Glutamatergic neuron (in vitro differentiated cells): ENCODE results near the gene ASTN2. TPM values are rescaled to one million over a fixed set of nuclear protein-coding genes. Genes with fewer than 3 reads are reported as not detected.

ENCODE experiments used
- DNase-seq: peaks from one replicate; pipeline ENCODE4 v3.0.0; 2022
- H3K27ac Mint-ChIP-seq: one replicate; pipeline ENCODE4 v1.8.0; 2020; ENCODE audit warnings: mild to moderate bottlenecking, mixed read lengths, inconsistent platforms; ENCODE audit not compliant: unreplicated experiment
- H3K27me3 Mint-ChIP-seq: one replicate; pipeline ENCODE4 v1.8.0; 2020; ENCODE audit warnings: mild to moderate bottlenecking, moderate library complexity, mixed read lengths, inconsistent platforms; ENCODE audit not compliant: unreplicated experiment
- H3K36me3 Mint-ChIP-seq: one replicate; pipeline ENCODE4 v1.8.0; 2020; ENCODE audit warnings: mild to moderate bottlenecking, mixed read lengths, inconsistent platforms; ENCODE audit not compliant: unreplicated experiment
- H3K4me1 Mint-ChIP-seq: one replicate; pipeline ENCODE4 v1.8.0; 2020; ENCODE audit warnings: mild to moderate bottlenecking, low read depth, mixed read lengths, inconsistent platforms; ENCODE audit not compliant: unreplicated experiment
- H3K4me3 Mint-ChIP-seq: one replicate; pipeline ENCODE4 v1.8.0; 2020; ENCODE audit warnings: mild to moderate bottlenecking, mixed read lengths, inconsistent platforms; ENCODE audit not compliant: unreplicated experiment
- H3K9me3 Mint-ChIP-seq: one replicate; pipeline ENCODE4 v1.8.0; 2020; ENCODE audit warnings: mild to moderate bottlenecking, moderate library complexity, mixed read lengths, inconsistent platforms; ENCODE audit not compliant: unreplicated experiment
- CTCF ChIP-seq: fragments of 200-600 bp; sonication (generic); IDR thresholded peaks from one replicate; pipeline ENCODE4 v1.5.0; 2021; ENCODE audit not compliant: partially characterized antibody, unreplicated experiment
- total RNA-seq: library from RNA; stranded (reverse); fragmentation: NEBNext Ultra II Directional; extraction: Animal tissue kit (Norgen Biotek cat#: 25700); gene quantifications from one replicate; pipeline ENCODE4 v1.2.1, GENCODE V29; 2021; ENCODE audit not compliant: unreplicated experiment

The ASTN2 gene
- total RNA-seq, 1 donor from 2014 or later: 134 TPM

GRCh38 chr9:116541402-116541801 lies 873.5 kb downstream of the ASTN2 start:
- no peak overlapping the region for H3K4me3 Mint-ChIP-seq
- no peak overlapping the region for H3K27ac Mint-ChIP-seq
- peaks cover 2% of the 10 kb centered on the region for H3K27me3 Mint-ChIP-seq
- H3K9me3 Mint-ChIP-seq: peaks cover 2% of the 10 kb centered on the region
- no peak for DNase-seq
- no peaks in the 10 kb centered on the region for H3K4me1 Mint-ChIP-seq
- H3K36me3 Mint-ChIP-seq: peaks cover 7% of the 10 kb centered on the region
- TF ChIP-seq CTCF: no peak

- Mint-ChIP-seq H3K27me3 (peaks cover 2% of the 10 kb centered on the region), H3K4me3 (no peak overlapping the region), H3K36me3 (peaks cover 7% of the 10 kb centered on the region), H3K27ac (no peak overlapping the region), H3K9me3 (peaks cover 6% of the 10 kb centered on the region), H3K4me1 (no peaks in the 10 kb centered on the region)
- TF ChIP-seq CTCF: no peak
- DNase-seq: no peak
Observed at GRCh38 chr9:116539549-116539948, 875.3 kb downstream of the ASTN2 start.

- no peak for DNase-seq
- Mint-ChIP-seq H3K36me3 (no peaks in the 10 kb centered on the region), H3K27me3 (no peaks in the 10 kb centered on the region), H3K27ac (no peak overlapping the region), H3K9me3 (peaks cover 2% of the 10 kb centered on the region), H3K4me3 (no peak overlapping the region), H3K4me1 (no peaks in the 10 kb centered on the region)
- no peak for TF ChIP-seq CTCF
Observed at GRCh38 chr9:116525611-116526010, 889.2 kb downstream of the ASTN2 start.

- H3K27ac Mint-ChIP-seq: no peak overlapping the region
- no peaks in the 10 kb centered on the region for H3K27me3 Mint-ChIP-seq
- H3K9me3 Mint-ChIP-seq: peaks cover 2% of the 10 kb centered on the region
- H3K4me3 Mint-ChIP-seq: no peak overlapping the region
- H3K36me3 Mint-ChIP-seq: no peaks in the 10 kb centered on the region
- no peak for DNase-seq
- H3K4me1 Mint-ChIP-seq: no peaks in the 10 kb centered on the region
- no peak for TF ChIP-seq CTCF
Observed at GRCh38 chr9:116524778-116525470, 889.9 kb downstream of the ASTN2 start.

- no peak for TF ChIP-seq CTCF
- peaks cover 2% of the 10 kb centered on the region for H3K27me3 Mint-ChIP-seq
Observed at GRCh38 chr9:116520218-116520617, 894.6 kb downstream of the ASTN2 start.

More at GRCh38 chr9:116520218-116520617, 894.6 kb downstream of the ASTN2 start:
- Mint-ChIP-seq H3K4me1 (no peaks in the 10 kb centered on the region), H3K9me3 (peaks cover 5% of the 10 kb centered on the region), H3K4me3 (no peak overlapping the region), H3K27ac (no peak overlapping the region), H3K36me3 (peaks cover 1% of the 10 kb centered on the region)
- DNase-seq: no peak
